Fibroblast of lung (primary cell): ENCODE results near the gene S100A9.

Experiments
- EZH2 ChIP-seq: IDR thresholded peaks from 2 replicates; pipeline ENCODE4 v1.5.1; 2012; ENCODE audit warnings: low read length, control low read depth, mild to moderate bottlenecking; ENCODE audit errors: missing control alignments
- TF ChIP-seq, protein P1 (sequence below), 2 donors: IDR thresholded peaks in 1 of 2; conservative IDR thresholded peaks in 1 of 2; 1 replicate in 1 of 2; 2 replicates in 1 of 2; pipeline ENCODE4 v1.5.1; 2011 to 2012; ENCODE audit warnings: low read length in 2 of 2, control low read depth in 1 of 2, inconsistent platforms in 1 of 2, low read depth in 1 of 2, mild to moderate bottlenecking in 1 of 2

- TF ChIP-seq, protein P1, sequence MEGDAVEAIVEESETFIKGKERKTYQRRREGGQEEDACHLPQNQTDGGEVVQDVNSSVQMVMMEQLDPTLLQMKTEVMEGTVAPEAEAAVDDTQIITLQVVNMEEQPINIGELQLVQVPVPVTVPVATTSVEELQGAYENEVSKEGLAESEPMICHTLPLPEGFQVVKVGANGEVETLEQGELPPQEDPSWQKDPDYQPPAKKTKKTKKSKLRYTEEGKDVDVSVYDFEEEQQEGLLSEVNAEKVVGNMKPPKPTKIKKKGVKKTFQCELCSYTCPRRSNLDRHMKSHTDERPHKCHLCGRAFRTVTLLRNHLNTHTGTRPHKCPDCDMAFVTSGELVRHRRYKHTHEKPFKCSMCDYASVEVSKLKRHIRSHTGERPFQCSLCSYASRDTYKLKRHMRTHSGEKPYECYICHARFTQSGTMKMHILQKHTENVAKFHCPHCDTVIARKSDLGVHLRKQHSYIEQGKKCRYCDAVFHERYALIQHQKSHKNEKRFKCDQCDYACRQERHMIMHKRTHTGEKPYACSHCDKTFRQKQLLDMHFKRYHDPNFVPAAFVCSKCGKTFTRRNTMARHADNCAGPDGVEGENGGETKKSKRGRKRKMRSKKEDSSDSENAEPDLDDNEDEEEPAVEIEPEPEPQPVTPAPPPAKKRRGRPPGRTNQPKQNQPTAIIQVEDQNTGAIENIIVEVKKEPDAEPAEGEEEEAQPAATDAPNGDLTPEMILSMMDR (conservative IDR thresholded peaks at IDR 0.05 in 1 of 2, IDR thresholded peaks at IDR 0.05 in 1 of 2; ENCODE audit: low read depth in 1 of 2, low read length in 2 of 2), result no peak
- no peak for TF ChIP-seq EZH2
These were observed 36.3 kb downstream of the S100A9 start for GRCh38 chr1:153393926-153394325.
